Endodermal cell (in vitro differentiated cells): Measurements from ENCODE around the gene DENND1A. TPM values are rescaled to one million over a fixed set of nuclear protein-coding genes. Genes with fewer than 3 reads are reported as not detected.

ENCODE experiments used
- DNase-seq: peaks from one replicate; pipeline ENCODE4 v3.0.0-alpha.2; 2017
- H3K27ac ChIP-seq: 2 replicates; pipeline ENCODE4 v1.5.1; 2013; ENCODE audit warnings: mild to moderate bottlenecking, low read depth, low read length, moderate library complexity
- H3K27me3 ChIP-seq: 2 replicates; pipeline ENCODE4 v1.6.1; 2013; ENCODE audit warnings: mild to moderate bottlenecking, low read length, moderate library complexity; ENCODE audit not compliant: insufficient read depth, control insufficient read depth, poor library complexity, severe bottlenecking
- H3K36me3 ChIP-seq: 2 replicates; pipeline ENCODE4 v1.7.0; 2013; ENCODE audit warnings: mild to moderate bottlenecking, low read length, moderate library complexity; ENCODE audit not compliant: control insufficient read depth, insufficient read depth
- H3K4me1 ChIP-seq: one replicate; pipeline ENCODE4 v1.7.0; 2013; ENCODE audit warnings: low read length; ENCODE audit not compliant: control insufficient read depth, insufficient read depth
- H3K4me3 ChIP-seq: 2 replicates; pipeline ENCODE4 v1.5.1; 2013; ENCODE audit warnings: mild to moderate bottlenecking, low read length, moderate library complexity
- H3K9ac ChIP-seq: 2 replicates; pipeline ENCODE4 v1.6.1; 2013; ENCODE audit warnings: mild to moderate bottlenecking, low read length, moderate library complexity; ENCODE audit not compliant: poor library complexity, severe bottlenecking; ENCODE audit errors: extremely low read depth
- H3K9me3 ChIP-seq: 2 replicates; pipeline ENCODE4 v1.6.1; 2013; ENCODE audit warnings: mild to moderate bottlenecking, low read length, moderate library complexity; ENCODE audit not compliant: control insufficient read depth
- H3K27ac Mint-ChIP-seq: 2 replicates; pipeline ENCODE4 v1.8.0; 2020; ENCODE audit warnings: mixed read lengths
- H3K27me3 Mint-ChIP-seq: 2 replicates; pipeline ENCODE4 v1.8.0; 2021; ENCODE audit warnings: mild to moderate bottlenecking, mixed read lengths; ENCODE audit not compliant: insufficient read depth
- H3K36me3 Mint-ChIP-seq: 2 replicates; pipeline ENCODE4 v1.8.0; 2020; ENCODE audit warnings: low read depth, mixed read lengths
- H3K4me1 Mint-ChIP-seq: 2 replicates; pipeline ENCODE4 v1.8.0; 2020; ENCODE audit warnings: mixed read lengths
- H3K4me3 Mint-ChIP-seq: 2 replicates; pipeline ENCODE4 v1.8.0; 2020; ENCODE audit warnings: mild to moderate bottlenecking, moderate library complexity, mixed read lengths
- H3K9me3 Mint-ChIP-seq: 2 replicates; pipeline ENCODE4 v1.8.0; 2020; ENCODE audit warnings: mild to moderate bottlenecking, mixed read lengths
- WGBS, 2 experiments: methylation state at CpG; one replicate each; pipeline versions ENCODE4 v1.1.5 to v1.1.7; 2013; ENCODE audit warnings: missing lambda C conversion rate in 2 of 2, mixed read lengths in 1 of 2; ENCODE audit not compliant: insufficient coverage in 1 of 2, insufficient read length in 1 of 2; 5-methylcytosine and 5-hydroxymethylcytosine counted together
- total RNA-seq, 2 donors: library from RNA; stranded (reverse); fragmentation: NEBNext Ultra II Directional in 1 of 2; extraction: Animal tissue kit (Norgen Biotek cat#: 25700) in 1 of 2; gene quantifications; 2 replicates in 1 of 2; 3 replicates in 1 of 2; pipeline ENCODE4 v1.2.1, GENCODE V29; 2021
- TF ChIP-seq, protein P1 (sequence below): fragments of 200-600 bp; sonication (generic); conservative IDR thresholded peaks from 2 replicates; pipeline ENCODE4 v1.5.0; 2021; ENCODE audit warnings: antibody characterized with exemption, mild to moderate bottlenecking

DENND1A gene
- total RNA-seq, 2 donors from 2014 or later, result 29.5 to 38.4 TPM

DNA sequence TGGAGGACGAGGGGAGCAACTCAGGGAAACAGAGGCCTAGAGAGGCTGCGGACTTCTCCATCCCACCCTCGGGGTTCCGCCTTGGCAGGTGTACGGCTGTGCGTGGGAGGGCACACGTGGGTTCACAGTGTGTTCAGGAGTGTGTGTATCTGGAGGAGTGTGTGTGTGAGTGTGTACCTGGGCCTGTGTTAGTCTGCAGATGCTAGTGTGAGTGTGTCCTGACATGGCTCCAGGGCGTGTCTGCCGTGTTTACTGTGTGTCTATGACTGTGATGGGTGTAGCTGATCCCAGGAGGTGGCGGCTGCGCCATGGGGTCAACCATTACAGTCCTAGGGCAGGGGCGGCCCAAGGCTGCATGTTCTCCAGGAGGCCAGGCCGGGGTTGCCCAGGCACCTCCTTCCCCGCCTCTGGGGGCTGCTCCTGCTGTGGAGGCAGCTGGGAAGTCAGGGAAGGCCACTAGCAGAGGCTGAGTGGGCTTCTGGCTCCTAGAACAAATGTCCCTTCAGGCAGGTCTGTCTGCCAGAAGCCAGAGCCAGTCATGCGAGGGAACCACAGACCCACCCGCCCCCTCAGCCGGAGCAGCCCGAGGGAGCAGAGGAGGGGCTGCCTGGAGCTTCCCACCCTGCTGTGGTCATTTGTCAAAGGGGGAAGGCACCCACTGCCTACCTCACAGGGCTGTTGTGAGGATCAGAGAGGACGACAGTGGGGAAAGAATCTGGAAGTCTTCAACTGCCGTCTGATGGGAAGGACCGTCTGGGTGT, 552.5 kb downstream of the DENND1A start:
- Mint-ChIP-seq H3K36me3 (no peaks in the 10 kb centered on the region), H3K9me3 (no peaks in the 10 kb centered on the region), H3K27ac (no peak overlapping the region), H3K4me1 (peaks cover 4% of the 10 kb centered on the region), H3K4me3 (no peak overlapping the region), H3K27me3 (peaks cover 24% of the 10 kb centered on the region)
- H3K9me3 ChIP-seq, result no peaks in the 10 kb centered on the region
- 89 to 90% methylated on average over 10 to 21 of the region's 21 CpGs for WGBS, 2 experiments
- H3K9ac ChIP-seq, result no peak overlapping the region
- peaks cover 7% of the 10 kb centered on the region for H3K4me1 ChIP-seq
- no peaks in the 10 kb centered on the region for H3K36me3 ChIP-seq
- peak overlapping the region; percentile 54 for H3K27ac ChIP-seq
- DNase-seq, result no peak
- H3K27me3 ChIP-seq, result peaks cover 25% of the 10 kb centered on the region
- H3K4me3 ChIP-seq, result no peak overlapping the region
- TF ChIP-seq, protein P1, sequence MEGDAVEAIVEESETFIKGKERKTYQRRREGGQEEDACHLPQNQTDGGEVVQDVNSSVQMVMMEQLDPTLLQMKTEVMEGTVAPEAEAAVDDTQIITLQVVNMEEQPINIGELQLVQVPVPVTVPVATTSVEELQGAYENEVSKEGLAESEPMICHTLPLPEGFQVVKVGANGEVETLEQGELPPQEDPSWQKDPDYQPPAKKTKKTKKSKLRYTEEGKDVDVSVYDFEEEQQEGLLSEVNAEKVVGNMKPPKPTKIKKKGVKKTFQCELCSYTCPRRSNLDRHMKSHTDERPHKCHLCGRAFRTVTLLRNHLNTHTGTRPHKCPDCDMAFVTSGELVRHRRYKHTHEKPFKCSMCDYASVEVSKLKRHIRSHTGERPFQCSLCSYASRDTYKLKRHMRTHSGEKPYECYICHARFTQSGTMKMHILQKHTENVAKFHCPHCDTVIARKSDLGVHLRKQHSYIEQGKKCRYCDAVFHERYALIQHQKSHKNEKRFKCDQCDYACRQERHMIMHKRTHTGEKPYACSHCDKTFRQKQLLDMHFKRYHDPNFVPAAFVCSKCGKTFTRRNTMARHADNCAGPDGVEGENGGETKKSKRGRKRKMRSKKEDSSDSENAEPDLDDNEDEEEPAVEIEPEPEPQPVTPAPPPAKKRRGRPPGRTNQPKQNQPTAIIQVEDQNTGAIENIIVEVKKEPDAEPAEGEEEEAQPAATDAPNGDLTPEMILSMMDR, result no peak

GRCh38 chr9:123376218-123377071, 553.5 kb downstream of the DENND1A start:
- Histone ChIP-seq H3K27ac (peak overlapping the region; percentile 68), H3K9me3 (no peaks in the 10 kb centered on the region), H3K36me3 (no peaks in the 10 kb centered on the region), H3K4me3 (no peak overlapping the region), H3K9ac (no peak overlapping the region), H3K4me1 (peaks cover 7% of the 10 kb centered on the region), H3K27me3 (peaks cover 35% of the 10 kb centered on the region)
- TF ChIP-seq, protein P1, result no peak
- H3K27ac Mint-ChIP-seq, result no peak overlapping the region
- H3K9me3 Mint-ChIP-seq, result no peaks in the 10 kb centered on the region
- H3K4me3 Mint-ChIP-seq, result no peak overlapping the region
- no peak for DNase-seq
- 85 to 86% methylated on average over 19 to 24 of the region's 24 CpGs for WGBS, 2 experiments
- no peaks in the 10 kb centered on the region for H3K36me3 Mint-ChIP-seq
- H3K4me1 Mint-ChIP-seq, result peaks cover 4% of the 10 kb centered on the region
- H3K27me3 Mint-ChIP-seq, result peaks cover 33% of the 10 kb centered on the region

GRCh38 chr9:123375469-123376132, 554.3 kb downstream of the DENND1A start:
- no peaks in the 10 kb centered on the region for H3K9me3 Mint-ChIP-seq
- Histone ChIP-seq H3K9me3 (no peaks in the 10 kb centered on the region), H3K27me3 (peaks cover 36% of the 10 kb centered on the region), H3K4me1 (peaks cover 7% of the 10 kb centered on the region), H3K36me3 (no peaks in the 10 kb centered on the region), H3K27ac (peak overlapping the region; percentile 68), H3K9ac (no peak overlapping the region), H3K4me3 (no peak overlapping the region)
- H3K4me1 Mint-ChIP-seq, result peaks cover 4% of the 10 kb centered on the region
- TF ChIP-seq, protein P1, result no peak
- H3K27me3 Mint-ChIP-seq, result peaks cover 41% of the 10 kb centered on the region
- no peak overlapping the region for H3K27ac Mint-ChIP-seq
- H3K4me3 Mint-ChIP-seq, result no peak overlapping the region
- no peaks in the 10 kb centered on the region for H3K36me3 Mint-ChIP-seq
- WGBS, 2 experiments, result 79 to 80% methylated on average over 10 to 14 of the region's 14 CpGs
- no peak for DNase-seq
